NCI-H1092 (cell line): Measurements from ENCODE around the gene CLASP2.

Source experiments
- DNase-seq: peaks from one replicate; lab custom pipeline; 2025; lab: John Stamatoyannopoulos, UW

CLASP2 gene

GRCh38 chr3:33636125-33636850 lies 81.8 kb downstream of the CLASP2 start:
- DNase-seq, result peak; percentile 25

DNA sequence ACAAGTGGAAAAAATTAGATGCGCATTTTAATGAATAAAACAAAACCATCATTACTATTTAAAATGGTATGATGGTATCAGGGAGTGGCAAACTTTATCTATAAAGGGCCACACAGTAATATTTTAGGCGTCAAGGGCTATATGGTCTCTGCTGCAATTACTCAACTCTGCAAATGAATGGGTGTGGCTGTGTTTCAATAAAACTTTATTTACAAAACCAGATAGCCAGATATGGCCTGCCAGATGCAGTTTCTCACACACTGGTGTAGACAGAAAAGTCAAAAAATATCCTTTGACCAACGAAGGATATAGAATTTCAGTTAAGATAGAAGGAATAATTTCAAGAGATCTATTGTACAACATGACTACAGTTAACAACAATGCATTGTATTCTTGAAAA lies 83.8 kb downstream of the CLASP2 start:
- no peak for DNase-seq

- no peak for DNase-seq
Measured at GRCh38 chr3:33629219-33629618, 88.8 kb downstream of the CLASP2 start.

- no peak for DNase-seq
Measured at GRCh38 chr3:33624756-33625155, 93.3 kb downstream of the CLASP2 start.

GRCh38 chr3:33613041-33613440 lies 105.0 kb downstream of the CLASP2 start:
- no peak for DNase-seq

DNA sequence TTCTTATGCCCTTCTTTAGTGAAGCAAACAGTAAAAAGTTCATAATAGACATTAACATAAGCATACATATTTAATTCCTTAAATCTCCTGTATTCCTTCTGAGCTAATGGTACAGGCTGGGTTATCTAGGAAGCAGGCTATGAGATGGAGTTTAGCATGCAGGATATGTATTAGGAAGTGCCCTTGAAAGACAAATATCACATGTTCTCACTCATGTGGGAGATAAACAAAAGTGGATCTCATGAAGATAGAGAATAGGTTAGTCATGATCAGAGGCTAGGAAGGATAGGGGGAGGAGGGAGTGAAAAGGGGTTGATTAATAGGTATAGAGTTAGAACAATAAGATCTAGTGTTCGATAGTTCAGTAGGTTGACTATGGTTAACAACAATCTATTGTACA lies 105.4 kb downstream of the CLASP2 start:
- DNase-seq, result no peak

DNA sequence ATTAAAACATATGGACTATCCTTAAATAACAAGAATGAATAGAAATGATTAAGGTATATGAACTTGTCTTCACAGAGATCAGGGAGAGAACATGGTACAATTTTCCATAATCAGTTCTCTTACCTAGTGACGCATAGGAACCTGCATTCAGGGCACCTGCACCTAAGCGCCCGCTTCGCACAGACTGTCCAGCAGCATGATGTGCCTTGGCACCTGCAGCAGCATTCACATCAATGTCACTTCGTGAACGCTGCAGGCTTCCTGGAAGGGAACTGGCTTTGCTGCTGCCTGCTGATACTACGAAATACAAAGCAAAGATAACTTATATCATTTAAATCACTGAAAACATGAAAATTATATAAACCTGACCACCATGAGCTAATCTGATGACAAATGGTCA lies 115.2 kb downstream of the CLASP2 start:
- no peak for DNase-seq

DNA sequence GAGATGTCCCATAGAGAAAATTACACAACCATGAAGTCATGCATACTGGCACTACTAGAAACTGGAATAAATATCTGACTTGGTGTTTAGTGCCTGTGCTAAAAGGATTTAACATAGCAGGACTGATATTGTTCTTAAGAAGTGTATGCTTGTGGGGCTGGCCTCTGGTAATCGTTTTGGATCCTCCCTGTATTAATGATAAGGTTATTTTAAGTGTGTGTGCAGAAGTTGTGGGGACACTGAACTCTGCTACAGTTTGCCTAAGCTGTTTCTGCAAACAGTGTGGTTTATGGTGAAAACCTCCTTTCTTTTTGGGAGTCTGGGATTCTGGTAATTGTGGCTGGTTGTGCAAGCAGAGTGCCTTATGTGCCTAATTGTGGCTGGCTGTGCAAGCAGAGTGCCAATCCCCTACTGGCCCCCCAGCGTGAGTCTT lies 120.8 kb downstream of the CLASP2 start:
- DNase-seq, result no peak

DNA sequence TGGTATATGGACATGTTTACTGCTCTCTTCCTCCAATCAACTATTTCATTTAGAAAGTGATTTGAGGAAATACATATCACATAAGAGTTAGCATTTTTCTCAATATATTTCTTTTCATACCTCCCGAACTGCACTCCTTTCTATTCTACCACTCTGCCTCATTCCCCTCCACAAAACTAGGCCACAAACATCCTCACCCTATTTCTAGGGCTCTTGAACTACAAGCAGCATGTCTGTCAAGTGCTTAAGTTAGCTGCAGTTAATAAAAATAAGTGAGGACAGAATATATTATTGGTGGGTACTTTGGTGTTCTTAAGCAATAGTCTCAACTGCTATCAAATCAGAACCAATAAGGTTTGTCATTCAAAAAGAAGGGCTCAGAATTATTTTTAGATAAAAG lies 125.1 kb downstream of the CLASP2 start:
- no peak for DNase-seq

DNA sequence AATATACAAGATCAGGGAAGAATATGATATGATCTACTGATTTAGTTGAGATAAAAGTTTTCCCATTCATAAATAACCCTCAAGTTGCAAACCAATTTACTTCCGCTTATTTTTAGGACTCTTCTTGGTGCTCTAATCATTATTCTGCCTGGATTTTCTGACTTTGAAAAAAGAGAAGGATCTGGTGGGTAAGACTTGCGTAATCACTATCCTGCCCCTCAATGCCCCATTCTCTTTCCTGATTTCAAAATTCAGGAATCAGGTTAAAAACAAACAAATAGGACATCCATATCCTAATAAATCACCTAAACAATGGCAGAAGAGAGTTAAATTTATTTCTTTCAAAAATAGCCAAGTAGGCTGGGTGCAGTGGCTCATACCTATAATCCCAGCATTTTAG lies 127.5 kb downstream of the CLASP2 start:
- DNase-seq, result no peak

GRCh38 chr3:33586402-33586801 lies 131.7 kb downstream of the CLASP2 start:
- no peak for DNase-seq

- no peak for DNase-seq
Measured at GRCh38 chr3:33582234-33582633, 135.8 kb downstream of the CLASP2 start.

- DNase-seq, result no peak
Measured at GRCh38 chr3:33581666-33582065, 136.4 kb downstream of the CLASP2 start.

- no peak for DNase-seq
Measured at GRCh38 chr3:33579840-33580239, 138.2 kb downstream of the CLASP2 start.

GRCh38 chr3:33579178-33579510 lies 138.9 kb downstream of the CLASP2 start:
- no peak for DNase-seq

- DNase-seq, result no peak
Measured at GRCh38 chr3:33578325-33579177, 139.5 kb downstream of the CLASP2 start.

GRCh38 chr3:33577588-33577987 lies 140.5 kb downstream of the CLASP2 start:
- no peak for DNase-seq

DNA sequence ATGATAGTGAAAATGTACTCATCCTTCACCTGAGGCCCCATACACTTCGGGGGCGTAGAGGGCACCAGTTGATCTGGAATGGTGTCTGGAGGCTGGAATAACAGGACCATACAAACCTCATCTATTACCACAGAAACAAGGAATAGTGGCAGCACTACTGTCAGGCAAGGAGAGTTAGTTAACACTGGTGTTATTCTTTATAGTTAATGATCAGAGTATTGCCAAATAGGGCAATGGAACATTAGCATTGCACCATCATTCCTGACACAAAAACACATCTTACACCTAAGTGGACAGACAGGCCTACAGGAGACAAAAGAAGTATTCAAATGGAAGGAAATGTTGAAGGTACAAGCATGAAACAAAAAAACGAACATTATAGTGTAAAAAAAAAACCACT lies 140.9 kb downstream of the CLASP2 start:
- no peak for DNase-seq

GRCh38 chr3:33575311-33575710 lies 142.7 kb downstream of the CLASP2 start:
- no peak for DNase-seq

- no peak for DNase-seq
Measured at GRCh38 chr3:33557829-33558228, 160.2 kb downstream of the CLASP2 start.

GRCh38 chr3:33557279-33557678 lies 160.8 kb downstream of the CLASP2 start:
- DNase-seq, result no peak

DNA sequence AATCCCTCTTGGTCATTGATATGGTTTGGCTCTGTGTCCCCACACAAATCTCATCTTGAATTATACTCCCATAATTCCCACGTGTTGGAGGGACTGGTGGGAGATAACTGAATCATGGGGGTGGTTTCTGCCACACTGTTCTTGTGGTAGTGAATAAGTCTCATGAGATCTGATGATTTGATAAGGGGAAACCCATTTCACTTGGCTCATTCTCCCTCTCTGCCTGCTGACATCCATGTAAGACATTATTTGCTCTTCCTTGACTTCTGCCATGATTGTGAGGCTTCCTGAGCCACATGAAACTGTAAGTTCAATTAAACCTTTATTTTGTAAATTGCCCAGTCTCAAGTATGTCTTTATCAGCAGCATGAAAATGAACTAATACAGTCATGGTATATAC lies 171.0 kb downstream of the CLASP2 start:
- DNase-seq, result no peak

DNA sequence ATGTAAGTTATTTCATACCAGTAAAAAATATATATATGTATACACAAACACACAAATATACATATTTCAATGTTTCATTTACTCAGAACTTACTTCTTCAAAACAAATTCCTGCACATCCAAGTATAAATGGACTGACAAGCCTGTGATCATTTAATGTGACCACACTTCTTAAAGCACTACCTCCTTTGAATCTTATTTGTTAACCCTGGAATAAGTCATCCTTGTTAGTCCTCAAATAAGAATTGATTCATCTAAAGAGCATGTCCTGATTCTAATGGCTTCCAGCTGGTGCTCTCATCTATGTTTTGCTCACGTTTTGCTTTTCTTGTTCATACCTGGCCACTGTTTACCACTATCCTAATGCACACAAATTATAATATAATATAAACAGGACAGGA lies 173.9 kb downstream of the CLASP2 start:
- no peak for DNase-seq

GRCh38 chr3:33543601-33544000 lies 174.5 kb downstream of the CLASP2 start:
- no peak for DNase-seq
